HepG2 (cell line): Measurements from ENCODE around the gene MSRB3.

ENCODE experiments used
- CBX2 ChIP-seq, 2 experiments: fragments of 200-600 bp in 1 of 2; sonication (generic); formaldehyde crosslinking in 1 of 2; IDR thresholded peaks; 2 replicates each; pipeline versions ENCODE4 v1.7.0 to v1.8.1; 2018 to 2022; ENCODE audit warnings: low read depth in 2 of 2, low read length in 1 of 2, mild to moderate bottlenecking in 1 of 2, missing genetic modification reagents in 1 of 2
- CREB1 ChIP-seq, 2 experiments: fragments of 450-650 bp in 1 of 2; IDR thresholded peaks; 2 replicates each; pipeline ENCODE4 v1.6.1; 2016 to 2017; ENCODE audit warnings: control low read depth in 1 of 2, mild to moderate bottlenecking in 1 of 2, missing compliant biosample characterization in 1 of 2, missing genetic modification characterization in 1 of 2
- CTCF ChIP-seq: sonication (generic); formaldehyde crosslinking; IDR thresholded peaks from 2 replicates; pipeline ENCODE4 v1.5.0; 2020; ENCODE audit warnings: mild to moderate bottlenecking, missing genetic modification reagents, moderate library complexity
- FOXP1 ChIP-seq, 2 experiments: fragments of 450-650 bp in 1 of 2; IDR thresholded peaks; 2 replicates each; pipeline ENCODE4 v1.6.1; 2017 to 2018; ENCODE audit warnings: antibody characterized with exemption in 1 of 2
- NFYB ChIP-seq: sonication (generic); formaldehyde crosslinking; IDR thresholded peaks from 2 replicates; pipeline ENCODE4 v1.4.0; 2020; ENCODE audit warnings: missing genetic modification reagents
- SP4 ChIP-seq: sonication (generic); formaldehyde crosslinking; IDR thresholded peaks from 2 replicates; pipeline ENCODE4 v1.8.1; 2023; ENCODE audit warnings: mild to moderate bottlenecking, missing genetic modification reagents
- TAF1 ChIP-seq: sonication (generic); formaldehyde crosslinking; IDR thresholded peaks from 2 replicates; pipeline ENCODE4 v1.4.0; 2020; ENCODE audit warnings: missing genetic modification reagents
- TCF7L2 ChIP-seq: IDR thresholded peaks from 2 replicates; pipeline ENCODE4 v1.6.1; 2011; ENCODE audit warnings: mild to moderate bottlenecking, low read depth, low read length, moderate library complexity
- ZFP1 ChIP-seq: IDR thresholded peaks from 2 replicates; pipeline ENCODE4 v1.6.1; 2016
- ZNF766 ChIP-seq: sonication (generic); formaldehyde crosslinking; IDR thresholded peaks from 2 replicates; pipeline ENCODE4 v1.5.0; 2020; ENCODE audit warnings: missing genetic modification reagents, borderline replicate concordance
- TF ChIP-seq, protein P1 (sequence below): sonication (generic); formaldehyde crosslinking; IDR thresholded peaks from 2 replicates; pipeline ENCODE4 v1.4.0; 2020; ENCODE audit warnings: missing genetic modification reagents
- TF ChIP-seq, protein P2 (sequence below): sonication (generic); formaldehyde crosslinking; IDR thresholded peaks from 2 replicates; pipeline ENCODE4; 2020; ENCODE audit warnings: missing genetic modification reagents, mild to moderate bottlenecking, borderline replicate concordance

DNA sequence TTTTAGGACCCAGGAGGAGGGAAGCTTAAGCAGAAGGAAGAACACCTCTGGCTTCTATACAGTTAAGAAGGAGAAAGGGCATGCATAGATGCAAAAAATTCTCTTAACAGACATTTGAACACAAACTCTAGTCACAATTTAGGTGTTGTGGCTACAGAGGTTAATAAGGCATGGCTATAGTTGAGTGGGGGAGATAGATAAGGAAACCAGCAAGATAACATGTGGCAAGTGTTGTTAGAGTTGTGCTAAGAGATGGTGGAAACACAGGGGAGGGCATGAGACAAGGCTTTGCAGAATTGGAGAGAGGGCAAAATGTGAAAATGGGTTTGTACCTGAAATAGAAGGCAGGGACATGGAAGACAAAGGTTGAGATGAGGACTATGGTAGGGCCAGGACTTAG is 88.9 kb downstream of the MSRB3 start:
- TF ChIP-seq SP4 (CRISPR knock-in tag), result no peak
- TF ChIP-seq CTCF, result no peak
- no peak for TF ChIP-seq ZNF766 (CRISPR knock-in tag)
- no peak for TF ChIP-seq TAF1 (CRISPR knock-in tag)
- TF ChIP-seq CBX2 (IDR thresholded peaks at IDR 0.05; ENCODE audit: low read depth, low read length), result no peak
- no peak for TF ChIP-seq CBX2 (CRISPR knock-in tag; IDR thresholded peaks at IDR 0.05; ENCODE audit: low read depth)
- TF ChIP-seq, protein P1, sequence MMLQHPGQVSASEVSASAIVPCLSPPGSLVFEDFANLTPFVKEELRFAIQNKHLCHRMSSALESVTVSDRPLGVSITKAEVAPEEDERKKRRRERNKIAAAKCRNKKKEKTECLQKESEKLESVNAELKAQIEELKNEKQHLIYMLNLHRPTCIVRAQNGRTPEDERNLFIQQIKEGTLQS (CRISPR knock-in tag), result no peak
- no peak for TF ChIP-seq NFYB (CRISPR knock-in tag)
- TF ChIP-seq, protein P2, sequence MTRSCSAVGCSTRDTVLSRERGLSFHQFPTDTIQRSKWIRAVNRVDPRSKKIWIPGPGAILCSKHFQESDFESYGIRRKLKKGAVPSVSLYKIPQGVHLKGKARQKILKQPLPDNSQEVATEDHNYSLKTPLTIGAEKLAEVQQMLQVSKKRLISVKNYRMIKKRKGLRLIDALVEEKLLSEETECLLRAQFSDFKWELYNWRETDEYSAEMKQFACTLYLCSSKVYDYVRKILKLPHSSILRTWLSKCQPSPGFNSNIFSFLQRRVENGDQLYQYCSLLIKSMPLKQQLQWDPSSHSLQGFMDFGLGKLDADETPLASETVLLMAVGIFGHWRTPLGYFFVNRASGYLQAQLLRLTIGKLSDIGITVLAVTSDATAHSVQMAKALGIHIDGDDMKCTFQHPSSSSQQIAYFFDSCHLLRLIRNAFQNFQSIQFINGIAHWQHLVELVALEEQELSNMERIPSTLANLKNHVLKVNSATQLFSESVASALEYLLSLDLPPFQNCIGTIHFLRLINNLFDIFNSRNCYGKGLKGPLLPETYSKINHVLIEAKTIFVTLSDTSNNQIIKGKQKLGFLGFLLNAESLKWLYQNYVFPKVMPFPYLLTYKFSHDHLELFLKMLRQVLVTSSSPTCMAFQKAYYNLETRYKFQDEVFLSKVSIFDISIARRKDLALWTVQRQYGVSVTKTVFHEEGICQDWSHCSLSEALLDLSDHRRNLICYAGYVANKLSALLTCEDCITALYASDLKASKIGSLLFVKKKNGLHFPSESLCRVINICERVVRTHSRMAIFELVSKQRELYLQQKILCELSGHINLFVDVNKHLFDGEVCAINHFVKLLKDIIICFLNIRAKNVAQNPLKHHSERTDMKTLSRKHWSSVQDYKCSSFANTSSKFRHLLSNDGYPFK (CRISPR knock-in tag), result no peak
- TF ChIP-seq CREB1 (IDR thresholded peaks at IDR 0.05), result no peak
- no peak for TF ChIP-seq CREB1 (CRISPR knock-in tag; IDR thresholded peaks at IDR 0.05)
- no peak for TF ChIP-seq ZFP1 (CRISPR knock-in tag)
- TF ChIP-seq FOXP1 (IDR thresholded peaks at IDR 0.05), result no peak
- no peak for TF ChIP-seq FOXP1 (CRISPR knock-in tag; IDR thresholded peaks at IDR 0.05)
- no peak for TF ChIP-seq TCF7L2
